ENCODE measurements around the gene NLRC3.

GRCh38 chr16:3609895-3610697 lies 32.9 kb upstream of the NLRC3 start:
- TF ChIP-seq CTCF (IDR thresholded peaks at IDR 0.05) (no peak), POLR2A (IDR thresholded peaks at IDR 0.05) (no peak)

Measured in testis (tissue), 2 donors.